IMR-90 (cell line): ENCODE results near the gene FEZ2. TPM values are rescaled to one million over a fixed set of nuclear protein-coding genes. Genes with fewer than 3 reads are reported as not detected.

Source experiments
- ATAC-seq: fragments of 200-7000 bp; cut with Tn5 transposase; 2 replicates; pipeline ENCODE4 v1.9.1; 2020; ENCODE audit warnings: low read depth, mild to moderate bottlenecking, moderate library complexity
- BruUV-seq: library from RNA; stranded (reverse); fragments of 400-500 nt; replicated peaks from 2 replicates; lab custom pipeline; 2021; lab: Mats Ljungman, UMichigan
- CTCF ChIA-PET: fragments of 300-600 bp; formaldehyde crosslinking; extraction: SDS; loops from one replicate; lab custom pipeline; 2021; ENCODE audit warnings: antibody characterized with exemption; lab: Yijun Ruan, JAX
- POLR2A ChIA-PET: fragments of 300-600 bp; sonication (Branson Sonifier 250); formaldehyde crosslinking; loops from one replicate; lab custom pipeline; 2022; ENCODE audit warnings: antibody characterized with exemption; ENCODE audit not compliant: unreplicated experiment; lab: Charles Lee
- DNase-seq: peaks from one replicate; pipeline ENCODE4 v3.0.0; 2013
- H2AFZ ChIP-seq: replicated peaks from 2 replicates; pipeline ENCODE3; 2013; ENCODE audit warnings: low read length, mild to moderate bottlenecking; ENCODE audit not compliant: poor library complexity
- H2AK5ac ChIP-seq: 2 replicates; pipeline ENCODE4 v1.6.1; 2013; ENCODE audit warnings: low read depth, low read length, inconsistent platforms
- H2AK9ac ChIP-seq: replicated peaks from 2 replicates; pipeline ENCODE3; 2013; ENCODE audit warnings: mild to moderate bottlenecking, low read depth, low read length, moderate library complexity; ENCODE audit not compliant: poor library complexity
- H2BK120ac ChIP-seq: 2 replicates; pipeline ENCODE4 v1.6.1; 2013; ENCODE audit warnings: low read depth, low read length, inconsistent platforms
- H2BK15ac ChIP-seq: 3 replicates; pipeline ENCODE4 v1.6.1; 2013; ENCODE audit warnings: low read depth, low read length, inconsistent platforms
- H2BK20ac ChIP-seq: 2 replicates; pipeline ENCODE4 v1.6.1; 2013; ENCODE audit warnings: low read depth, mild to moderate bottlenecking, inconsistent platforms, low read length, moderate library complexity
- H2BK5ac ChIP-seq: 2 replicates; pipeline ENCODE4 v1.6.1; 2013; ENCODE audit warnings: mild to moderate bottlenecking, low read depth, low read length, inconsistent platforms; ENCODE audit not compliant: poor library complexity, severe bottlenecking
- H3K14ac ChIP-seq: replicated peaks from 2 replicates; pipeline ENCODE4 v1.6.1; 2013; ENCODE audit warnings: low read depth, low read length, inconsistent platforms
- H3K18ac ChIP-seq: 2 replicates; pipeline ENCODE4 v1.6.1; 2013; ENCODE audit warnings: low read depth, low read length, control low read depth
- H3K23ac ChIP-seq: 2 replicates; pipeline ENCODE4 v1.6.1; 2013; ENCODE audit warnings: low read depth, low read length, inconsistent platforms
- H3K27ac ChIP-seq: 2 replicates; pipeline ENCODE4 v1.5.1; 2013; ENCODE audit warnings: mild to moderate bottlenecking, control low read depth, low read length; ENCODE audit not compliant: insufficient read depth
- H3K27me3 ChIP-seq: 2 replicates; pipeline ENCODE4 v1.6.1; 2013; ENCODE audit warnings: low read length; ENCODE audit not compliant: control insufficient read depth, insufficient read depth
- H3K36me3 ChIP-seq: 2 replicates; pipeline ENCODE4 v1.6.1; 2013; ENCODE audit warnings: low read length, mixed read lengths; ENCODE audit not compliant: control insufficient read depth, insufficient read depth
- H3K4ac ChIP-seq: 2 replicates; pipeline ENCODE4 v1.6.1; 2013; ENCODE audit warnings: low read depth, low read length, inconsistent platforms
- H3K4me1 ChIP-seq: 2 replicates; pipeline ENCODE4 v1.6.1; 2013; ENCODE audit warnings: low read length, mixed read lengths; ENCODE audit not compliant: control insufficient read depth, insufficient read depth
- H3K4me2 ChIP-seq: 2 replicates; pipeline ENCODE4 v1.6.1; 2013; ENCODE audit warnings: low read depth, mild to moderate bottlenecking, control low read depth, low read length, moderate library complexity
- H3K4me3 ChIP-seq: 2 replicates; pipeline ENCODE4 v1.5.1; 2013; ENCODE audit warnings: low read depth, mild to moderate bottlenecking, control low read depth, low read length, moderate library complexity; ENCODE audit not compliant: insufficient read depth
- H3K56ac ChIP-seq: 2 replicates; pipeline ENCODE4 v1.6.1; 2013; ENCODE audit warnings: low read length, inconsistent platforms; ENCODE audit not compliant: insufficient read depth; ENCODE audit errors: extremely low read depth
- H3K79me1 ChIP-seq, 2 experiments: 2 replicates each; pipeline ENCODE4 v1.6.1; 2013; ENCODE audit warnings: low read length in 2 of 2, inconsistent platforms in 1 of 2, low read depth in 1 of 2
- H3K9ac ChIP-seq: 2 replicates; pipeline ENCODE4 v1.6.1; 2013; ENCODE audit warnings: low read depth, low read length, control low read depth
- H3K9me1 ChIP-seq: 2 replicates; pipeline ENCODE4 v1.6.1; 2013; ENCODE audit warnings: low read length, inconsistent platforms; ENCODE audit not compliant: insufficient read depth
- H3K9me3 ChIP-seq: 2 replicates; pipeline ENCODE4 v1.6.1; 2013; ENCODE audit warnings: low read length; ENCODE audit not compliant: control insufficient read depth, insufficient read depth
- H4K20me1 ChIP-seq: 2 replicates; pipeline ENCODE4 v1.6.1; 2013; ENCODE audit warnings: low read length, inconsistent platforms; ENCODE audit not compliant: insufficient read depth
- H4K5ac ChIP-seq: 2 replicates; pipeline ENCODE4 v1.6.1; 2013; ENCODE audit warnings: mild to moderate bottlenecking, low read depth, low read length, control low read depth
- H4K8ac ChIP-seq, 2 experiments: 2 replicates each; pipeline ENCODE4 v1.6.1; 2013; ENCODE audit warnings: low read depth in 2 of 2, low read length in 2 of 2, control low read depth in 1 of 2, inconsistent platforms in 1 of 2
- H4K91ac ChIP-seq: 2 replicates; pipeline ENCODE4 v1.6.1; 2013; ENCODE audit warnings: low read depth, low read length, inconsistent platforms; ENCODE audit not compliant: insufficient read depth
- BHLHE40 ChIP-seq: fragments of 150-350 bp; IDR thresholded peaks from 2 replicates; pipeline ENCODE4 v1.6.1; 2016; ENCODE audit warnings: mild to moderate bottlenecking, low read depth, low read length
- CEBPB ChIP-seq: IDR thresholded peaks from 2 replicates; pipeline ENCODE4 v1.6.1; 2012; ENCODE audit warnings: low read depth, low read length, improper control_type of control experiment
- CHD1 ChIP-seq: IDR thresholded peaks from 2 replicates; pipeline ENCODE4 v1.6.1; 2012; ENCODE audit warnings: low read depth, low read length, improper control_type of control experiment
- FOS ChIP-seq: fragments of 150-350 bp; IDR thresholded peaks from 2 replicates; pipeline ENCODE4 v1.6.1; 2016; ENCODE audit warnings: low read depth, low read length
- MAFK ChIP-seq: IDR thresholded peaks from 2 replicates; pipeline ENCODE4 v1.6.1; 2012; ENCODE audit warnings: low read depth, low read length, improper control_type of control experiment
- MAZ ChIP-seq: IDR thresholded peaks from 2 replicates; pipeline ENCODE4 v1.6.1; 2012; ENCODE audit warnings: low read depth, mild to moderate bottlenecking, low read length, improper control_type of control experiment, moderate library complexity, borderline replicate concordance
- MXI1 ChIP-seq: IDR thresholded peaks from 2 replicates; pipeline ENCODE4 v1.6.1; 2012; ENCODE audit warnings: low read depth, mild to moderate bottlenecking, low read length, moderate library complexity, borderline replicate concordance
- POLR2A ChIP-seq: IDR thresholded peaks from 2 replicates; pipeline ENCODE4 v1.6.1; 2012; ENCODE audit warnings: mild to moderate bottlenecking, low read depth, low read length
- RAD21 ChIP-seq: IDR thresholded peaks from 2 replicates; pipeline ENCODE4 v1.6.1; 2012; ENCODE audit warnings: low read length, improper control_type of control experiment
- RCOR1 ChIP-seq: IDR thresholded peaks from 2 replicates; pipeline ENCODE4 v1.6.1; 2012; ENCODE audit warnings: mild to moderate bottlenecking, low read length, improper control_type of control experiment; ENCODE audit not compliant: insufficient replicate concordance
- RFX5 ChIP-seq: IDR thresholded peaks from 2 replicates; pipeline ENCODE4 v1.8.0; 2012; ENCODE audit warnings: low read depth, mild to moderate bottlenecking, low read length, moderate library complexity
- SMC3 ChIP-seq: fragments of 150-350 bp; IDR thresholded peaks from 2 replicates; pipeline ENCODE4 v1.6.1; 2016; ENCODE audit warnings: low read depth, mild to moderate bottlenecking, antibody characterized with exemption, low read length, moderate library complexity
- WGBS, 2 experiments: methylation state at CpG; one replicate each; pipeline versions ENCODE4 v1.1.5 to v1.1.7; 2013; ENCODE audit warnings: missing lambda C conversion rate in 2 of 2; ENCODE audit not compliant: insufficient read length in 1 of 2; ENCODE audit errors: extremely low coverage in 2 of 2; 5-methylcytosine and 5-hydroxymethylcytosine counted together
- dilution Hi-C: fragments of 300-500 bp; cut with HindIII; formaldehyde crosslinking; loops from one replicate; pipeline ENCODE4 v1.14.3; 2018; ENCODE audit warnings: low sequenced_read_pairs; ENCODE audit not compliant: unreplicated experiment
- in situ Hi-C: fragments of 300-500 bp; cut with MboI; formaldehyde crosslinking; loops from 3 replicates; pipeline ENCODE4 v1.14.3; 2019; ENCODE audit warnings: low sequenced_read_pairs, inconsistent platforms, mixed read lengths
- intact Hi-C: fragments of 100-400 bp; cut with micrococcal nuclease; formaldehyde crosslinking; loops from 2 replicates; pipeline ENCODE4 v1.10.0; 2022
- polyA plus RNA-seq, 3 experiments: library from polyadenylated mRNA; depleted of rRNA; stranded (reverse); fragments of >200 nt; gene quantifications; 2 replicates each; pipeline ENCODE4 v1.2.3, GENCODE V29; 2012; ENCODE audit warnings: low replicate concordance in 1 of 3
- total RNA-seq: library from RNA; depleted of rRNA; stranded (reverse); fragments of >200 nt; gene quantifications from 2 replicates; pipeline ENCODE4 v1.2.3, GENCODE V29; 2012
- TF ChIP-seq, protein P1 (sequence below): fragments of 150-350 bp; IDR thresholded peaks from 2 replicates; pipeline ENCODE4 v1.6.1; 2016; ENCODE audit warnings: low read depth, mild to moderate bottlenecking, low read length, moderate library complexity, borderline replicate concordance
- TF ChIP-seq, protein P2 (sequence below): conservative IDR thresholded peaks from 2 replicates; pipeline ENCODE4 v1.5.1; 2012; ENCODE audit warnings: mild to moderate bottlenecking, low read depth, low read length, improper control_type of control experiment

Gene FEZ2
- total and polyA plus RNA-seq, 2 of the 4 experiments (the other 2 are of a cell fraction): 19.4 to 31.6 TPM

DNA sequence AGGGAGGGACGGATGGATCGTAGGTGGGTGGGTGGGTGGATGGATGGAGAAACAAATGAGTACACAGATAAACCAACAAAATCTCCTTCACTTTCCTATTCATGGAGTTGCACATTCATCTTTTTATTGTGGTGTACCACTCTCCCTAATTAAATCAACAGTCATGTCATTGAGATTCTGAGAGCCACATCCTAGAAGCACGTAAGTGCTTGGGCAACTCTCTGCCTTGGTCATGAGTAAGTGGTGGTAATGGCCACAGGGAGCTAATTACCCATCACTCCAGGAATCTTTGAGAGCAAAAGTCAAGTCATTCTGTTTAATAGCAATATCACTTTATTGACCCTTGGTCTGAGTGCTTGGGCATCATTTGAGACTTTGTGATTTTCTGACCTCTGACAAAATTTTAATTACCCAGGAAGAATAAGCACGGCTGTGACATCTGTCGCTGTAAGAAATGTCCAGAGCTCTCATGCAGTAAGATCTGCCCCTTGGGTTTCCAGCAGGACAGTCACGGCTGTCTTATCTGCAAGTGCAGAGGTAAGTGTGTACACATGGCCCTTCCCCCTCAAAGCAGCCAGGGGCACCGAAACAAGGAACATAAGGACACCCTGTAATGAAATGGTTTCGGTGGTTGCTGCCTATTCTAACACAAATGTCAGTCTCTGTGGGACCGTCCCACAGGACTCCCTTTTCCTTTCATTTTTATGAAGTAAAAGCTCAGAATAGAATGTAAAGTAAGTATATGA, 85.9 kb downstream of the FEZ2 start:
- no peak overlapping the region for H3K9ac ChIP-seq
- in situ Hi-C loops (no loop called here), dilution Hi-C loops (no loop called here), intact Hi-C loops (loop anchor here (10.0 kb wide), 1 partner anchor 273 kb away; no protein-coding TSS in a partner anchor)
- H3K79me1 ChIP-seq: peaks cover 20 to 60% of the 10 kb centered on the region in 2 experiments
- H3K27me3 ChIP-seq: no peaks in the 10 kb centered on the region
- H3K4ac ChIP-seq: no peak overlapping the region
- 0 out of 2 replicates have a peak, but pooled peaks cover 3% of the 10 kb centered on the region for H4K20me1 ChIP-seq
- H2AFZ ChIP-seq: no peak overlapping the region
- no peak overlapping the region for H3K27ac ChIP-seq
- no peak overlapping the region for H3K18ac ChIP-seq
- no peak overlapping the region for H2BK20ac ChIP-seq
- H2BK5ac ChIP-seq: peak overlapping the region; percentile 34
- H4K91ac ChIP-seq: no peak overlapping the region
- H3K4me1 ChIP-seq: no peaks in the 10 kb centered on the region; the same call in 1 of the 2 replicates
- H3K14ac ChIP-seq: 0 out of 2 replicates have a peak overlapping the region, but pooled peaks have one; percentile 26
- H3K56ac ChIP-seq: no peak overlapping the region
- H3K36me3 ChIP-seq: peaks cover 44% of the 10 kb centered on the region
- H3K4me2 ChIP-seq: no peak overlapping the region
- POLR2A ChIA-PET: interaction anchor here (0.6 kb wide), 1 partner anchor 24 kb away, joined by 3 read pairs; no protein-coding TSS in a partner anchor
- 0 out of 2 replicates have a peak overlapping the region, but pooled peaks have one; percentile 4 for H2AK5ac ChIP-seq
- 80% methylated on average over 1 of the region's 9 CpGs; no CpG with 5 or more reads in 1 of the 2 experiments for WGBS, 2 experiments
- no peak overlapping the region for H4K5ac ChIP-seq
- H3K23ac ChIP-seq: 0 out of 2 replicates have a peak overlapping the region, but pooled peaks have one; percentile 20
- DNase-seq (no peak), ATAC-seq (no peak)
- 0 out of 4 replicates have a peak overlapping the region, but pooled peaks of 1 of the 2 experiments have one; percentile 11 for H4K8ac ChIP-seq
- H3K9me1 ChIP-seq: peaks cover 8% of the 10 kb centered on the region
- no TSS peak for BruUV-seq
- no peak overlapping the region for H2BK120ac ChIP-seq
- H3K9me3 ChIP-seq: no peaks in the 10 kb centered on the region
- H2AK9ac ChIP-seq: no peak overlapping the region
- H2BK15ac ChIP-seq: no peak overlapping the region
- CTCF ChIA-PET: interaction anchor here (1.3 kb wide), 1 partner anchor 159 kb away, joined by 3 read pairs; no protein-coding TSS in a partner anchor
- H3K4me3 ChIP-seq: no peak overlapping the region
- TF ChIP-seq CEBPB: no peak
- no peak for TF ChIP-seq POLR2A
- TF ChIP-seq BHLHE40: no peak
- no peak for TF ChIP-seq CHD1
- TF ChIP-seq RFX5: no peak
- no peak for TF ChIP-seq SMC3
- TF ChIP-seq, protein P1, sequence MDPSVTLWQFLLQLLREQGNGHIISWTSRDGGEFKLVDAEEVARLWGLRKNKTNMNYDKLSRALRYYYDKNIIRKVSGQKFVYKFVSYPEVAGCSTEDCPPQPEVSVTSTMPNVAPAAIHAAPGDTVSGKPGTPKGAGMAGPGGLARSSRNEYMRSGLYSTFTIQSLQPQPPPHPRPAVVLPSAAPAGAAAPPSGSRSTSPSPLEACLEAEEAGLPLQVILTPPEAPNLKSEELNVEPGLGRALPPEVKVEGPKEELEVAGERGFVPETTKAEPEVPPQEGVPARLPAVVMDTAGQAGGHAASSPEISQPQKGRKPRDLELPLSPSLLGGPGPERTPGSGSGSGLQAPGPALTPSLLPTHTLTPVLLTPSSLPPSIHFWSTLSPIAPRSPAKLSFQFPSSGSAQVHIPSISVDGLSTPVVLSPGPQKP: no peak
- TF ChIP-seq, protein P2, sequence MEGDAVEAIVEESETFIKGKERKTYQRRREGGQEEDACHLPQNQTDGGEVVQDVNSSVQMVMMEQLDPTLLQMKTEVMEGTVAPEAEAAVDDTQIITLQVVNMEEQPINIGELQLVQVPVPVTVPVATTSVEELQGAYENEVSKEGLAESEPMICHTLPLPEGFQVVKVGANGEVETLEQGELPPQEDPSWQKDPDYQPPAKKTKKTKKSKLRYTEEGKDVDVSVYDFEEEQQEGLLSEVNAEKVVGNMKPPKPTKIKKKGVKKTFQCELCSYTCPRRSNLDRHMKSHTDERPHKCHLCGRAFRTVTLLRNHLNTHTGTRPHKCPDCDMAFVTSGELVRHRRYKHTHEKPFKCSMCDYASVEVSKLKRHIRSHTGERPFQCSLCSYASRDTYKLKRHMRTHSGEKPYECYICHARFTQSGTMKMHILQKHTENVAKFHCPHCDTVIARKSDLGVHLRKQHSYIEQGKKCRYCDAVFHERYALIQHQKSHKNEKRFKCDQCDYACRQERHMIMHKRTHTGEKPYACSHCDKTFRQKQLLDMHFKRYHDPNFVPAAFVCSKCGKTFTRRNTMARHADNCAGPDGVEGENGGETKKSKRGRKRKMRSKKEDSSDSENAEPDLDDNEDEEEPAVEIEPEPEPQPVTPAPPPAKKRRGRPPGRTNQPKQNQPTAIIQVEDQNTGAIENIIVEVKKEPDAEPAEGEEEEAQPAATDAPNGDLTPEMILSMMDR: no peak
- TF ChIP-seq MAZ: no peak
- no peak for TF ChIP-seq RAD21
- TF ChIP-seq MAFK: no peak
- no peak for TF ChIP-seq MXI1
- no peak for TF ChIP-seq RCOR1
- TF ChIP-seq FOS: no peak
